Mesothelial cell of epicardium (in vitro differentiated cells): ENCODE measurements around the gene GAPVD1. TPM values are rescaled to one million over a fixed set of nuclear protein-coding genes. Genes with fewer than 3 reads are reported as not detected.

Source experiments
- DNase-seq, 2 experiments: peaks; one replicate each; pipeline ENCODE4 v3.0.0; 2021; ENCODE audit warnings: low spot score in 2 of 2; ENCODE audit not compliant: unreplicated experiment in 2 of 2
- H3K27ac Mint-ChIP-seq: 2 replicates; pipeline ENCODE4 v1.8.0; 2021; ENCODE audit warnings: mixed read lengths
- H3K27me3 Mint-ChIP-seq: 2 replicates; pipeline ENCODE4 v1.8.0; 2021; ENCODE audit warnings: low read depth, mixed read lengths
- H3K36me3 Mint-ChIP-seq: 2 replicates; pipeline ENCODE4 v1.8.0; 2021; ENCODE audit warnings: mixed read lengths
- H3K4me1 Mint-ChIP-seq: 2 replicates; pipeline ENCODE4 v1.8.0; 2021; ENCODE audit warnings: mixed read lengths
- H3K4me3 Mint-ChIP-seq: 2 replicates; pipeline ENCODE4 v1.8.0; 2021; ENCODE audit warnings: mild to moderate bottlenecking, moderate library complexity, mixed read lengths
- H3K9me3 Mint-ChIP-seq: 2 replicates; pipeline ENCODE4 v1.8.0; 2021; ENCODE audit warnings: mixed read lengths
- total RNA-seq: library from RNA; stranded (reverse); gene quantifications from 3 replicates; pipeline ENCODE4 v1.2.1, GENCODE V29; 2021
- TF ChIP-seq, protein P1 (sequence below): fragments of 200-600 bp; sonication (generic); IDR thresholded peaks from one replicate; pipeline ENCODE4 v1.5.0; 2021; ENCODE audit warnings: antibody characterized with exemption; ENCODE audit not compliant: unreplicated experiment

GAPVD1 gene
- total RNA-seq, 1 donor from 2014 or later = 58.7 TPM

DNA sequence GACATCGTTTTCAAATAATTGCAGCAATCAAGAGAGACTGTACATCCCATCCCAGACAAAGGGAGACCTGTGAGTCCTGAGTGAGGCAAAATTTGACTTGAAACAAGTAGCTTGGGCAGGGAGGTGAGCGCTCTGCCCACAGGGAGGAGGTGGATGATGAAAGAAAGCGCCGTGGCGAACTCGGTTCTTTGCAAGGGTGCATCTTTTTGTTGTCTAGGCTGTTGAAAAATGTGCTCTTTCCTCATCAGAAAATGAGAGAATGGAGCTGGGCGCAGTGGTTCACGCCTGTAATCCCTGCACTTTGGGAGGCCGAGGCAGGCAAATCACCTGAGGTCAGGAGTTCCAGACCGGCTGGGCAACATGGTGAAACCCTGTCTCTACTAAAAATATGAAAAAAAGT is 150.5 kb downstream of the GAPVD1 start:
- Mint-ChIP-seq H3K36me3 (no peaks in the 10 kb centered on the region), H3K27ac (peak overlapping the region; percentile 70), H3K9me3 (no peaks in the 10 kb centered on the region), H3K4me1 (peaks cover 31% of the 10 kb centered on the region), H3K4me3 (no peak overlapping the region), H3K27me3 (no peaks in the 10 kb centered on the region)
- TF ChIP-seq, protein P1, sequence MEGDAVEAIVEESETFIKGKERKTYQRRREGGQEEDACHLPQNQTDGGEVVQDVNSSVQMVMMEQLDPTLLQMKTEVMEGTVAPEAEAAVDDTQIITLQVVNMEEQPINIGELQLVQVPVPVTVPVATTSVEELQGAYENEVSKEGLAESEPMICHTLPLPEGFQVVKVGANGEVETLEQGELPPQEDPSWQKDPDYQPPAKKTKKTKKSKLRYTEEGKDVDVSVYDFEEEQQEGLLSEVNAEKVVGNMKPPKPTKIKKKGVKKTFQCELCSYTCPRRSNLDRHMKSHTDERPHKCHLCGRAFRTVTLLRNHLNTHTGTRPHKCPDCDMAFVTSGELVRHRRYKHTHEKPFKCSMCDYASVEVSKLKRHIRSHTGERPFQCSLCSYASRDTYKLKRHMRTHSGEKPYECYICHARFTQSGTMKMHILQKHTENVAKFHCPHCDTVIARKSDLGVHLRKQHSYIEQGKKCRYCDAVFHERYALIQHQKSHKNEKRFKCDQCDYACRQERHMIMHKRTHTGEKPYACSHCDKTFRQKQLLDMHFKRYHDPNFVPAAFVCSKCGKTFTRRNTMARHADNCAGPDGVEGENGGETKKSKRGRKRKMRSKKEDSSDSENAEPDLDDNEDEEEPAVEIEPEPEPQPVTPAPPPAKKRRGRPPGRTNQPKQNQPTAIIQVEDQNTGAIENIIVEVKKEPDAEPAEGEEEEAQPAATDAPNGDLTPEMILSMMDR = no peak
- DNase-seq = no peak

DNA sequence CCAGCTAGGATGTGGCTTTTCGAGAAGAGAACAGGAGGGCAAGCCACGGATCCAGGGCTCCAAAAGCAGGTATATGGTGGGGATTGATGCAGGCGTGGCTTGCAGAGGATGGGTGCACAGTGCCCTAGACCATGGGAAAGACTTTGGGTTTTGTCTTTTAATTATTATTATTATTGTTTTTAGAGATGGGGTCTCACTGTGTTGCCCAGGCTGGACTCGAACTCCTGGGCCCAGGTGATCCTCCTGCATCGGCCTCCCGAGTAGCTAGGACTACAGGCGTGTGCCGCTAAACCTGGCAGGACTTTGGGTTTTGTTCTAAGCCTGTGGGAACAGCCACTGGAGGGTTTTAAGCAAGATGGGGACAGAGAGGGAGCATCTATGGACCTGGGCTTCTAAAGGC is 152.0 kb downstream of the GAPVD1 start:
- TF ChIP-seq, protein P1 = no peak
- H3K27me3 Mint-ChIP-seq = no peaks in the 10 kb centered on the region
- DNase-seq = no peak
- H3K4me1 Mint-ChIP-seq = peaks cover 27% of the 10 kb centered on the region
- no peak overlapping the region for H3K4me3 Mint-ChIP-seq
- no peaks in the 10 kb centered on the region for H3K36me3 Mint-ChIP-seq
- H3K27ac Mint-ChIP-seq = no peak overlapping the region
- no peaks in the 10 kb centered on the region for H3K9me3 Mint-ChIP-seq

DNA sequence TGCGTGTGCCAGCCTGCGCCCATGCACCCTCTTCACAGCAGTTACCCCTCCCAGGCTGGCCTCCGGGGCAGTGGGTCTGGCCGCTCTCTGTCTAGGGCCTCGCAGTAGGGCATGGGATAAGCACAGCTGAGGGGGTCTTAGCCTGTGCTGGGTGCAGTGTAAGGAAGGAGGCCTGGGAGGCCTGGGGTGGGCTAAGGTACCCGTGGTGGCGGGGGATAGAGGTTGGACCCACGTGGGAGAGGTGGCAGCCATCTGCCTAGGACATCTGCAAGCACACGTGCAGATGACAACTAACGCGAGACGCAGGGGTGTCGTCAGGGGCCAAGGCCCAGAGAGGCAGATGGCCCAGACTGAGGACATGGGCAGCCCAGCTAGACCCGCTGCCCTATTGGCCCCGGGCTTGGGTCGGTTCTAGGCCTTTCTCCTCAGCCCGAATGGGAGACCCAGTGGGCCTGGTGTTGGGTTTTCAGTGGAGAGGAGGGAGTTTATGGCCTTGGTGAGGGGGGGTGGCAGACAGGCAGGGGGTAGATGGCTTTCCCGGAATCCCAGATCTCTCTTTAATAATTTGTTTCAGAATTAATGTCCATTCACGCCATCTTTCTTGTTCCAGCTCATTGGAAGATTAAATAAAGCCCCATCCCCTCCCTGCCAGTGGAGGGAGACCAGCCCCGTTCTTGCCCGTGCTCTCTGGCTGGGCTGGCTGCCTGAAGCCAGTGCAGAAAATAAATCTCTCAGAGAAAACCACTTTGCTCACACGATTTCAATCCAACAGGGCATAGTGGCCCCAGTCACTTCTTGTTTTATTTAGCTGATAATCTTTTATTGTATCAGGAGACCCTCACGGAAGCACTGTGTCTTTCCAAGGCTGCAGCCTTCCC is 154.2 kb downstream of the GAPVD1 start:
- Mint-ChIP-seq H3K36me3 (no peaks in the 10 kb centered on the region), H3K27me3 (no peaks in the 10 kb centered on the region), H3K9me3 (no peaks in the 10 kb centered on the region), H3K27ac (peak overlapping the region; percentile 41), H3K4me1 (peaks cover 21% of the 10 kb centered on the region), H3K4me3 (no peak overlapping the region)
- no peak for DNase-seq
- TF ChIP-seq, protein P1 = no peak

DNA sequence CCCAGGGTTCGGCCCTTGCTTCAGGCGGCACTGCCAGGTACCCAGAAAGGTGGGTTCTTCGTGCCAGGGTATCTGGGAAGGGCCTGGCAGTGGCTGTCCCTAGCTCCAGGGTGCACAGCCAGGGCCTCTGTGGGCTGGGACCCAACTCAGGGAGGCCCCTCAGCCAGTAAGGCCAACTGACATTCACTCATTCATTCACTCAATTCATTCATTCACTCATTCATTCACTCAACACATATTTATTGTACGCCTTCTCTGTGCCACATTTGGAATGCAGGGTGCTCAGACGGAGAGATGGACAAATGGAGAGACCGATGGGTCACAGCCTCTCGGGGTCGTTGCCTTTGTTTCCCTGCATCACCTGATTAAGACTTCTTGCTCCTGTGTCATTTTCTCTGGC is 154.9 kb downstream of the GAPVD1 start:
- Mint-ChIP-seq H3K27ac (peak overlapping the region; percentile 41), H3K27me3 (no peaks in the 10 kb centered on the region), H3K36me3 (no peaks in the 10 kb centered on the region), H3K4me3 (no peak overlapping the region), H3K9me3 (no peaks in the 10 kb centered on the region), H3K4me1 (peaks cover 18% of the 10 kb centered on the region)
- no peak for DNase-seq
- TF ChIP-seq, protein P1 = no peak

Other genes starting within 250 kb of the GAPVD1 start
- 22.7 to 26.0 TPM (median 25.5 TPM) in 3 replicates for gene SCAI, start 118.3 kb upstream of the GAPVD1 start, total RNA-seq
- 26.3 to 32.1 TPM (median 27.5 TPM) in 3 replicates for gene PPP6C, start 72.0 kb upstream of the GAPVD1 start, total RNA-seq
- gene RABEPK, start 61.3 kb upstream of the GAPVD1 start, total RNA-seq = 20.5 to 21.4 TPM (median 21.0 TPM) in 3 replicates
- gene HSPA5, start 20.5 kb upstream of the GAPVD1 start, total RNA-seq = 249 to 255 TPM (median 253 TPM) in 3 replicates